ENCODE measurements around the gene KCTD8. TPM values are rescaled to one million over a fixed set of nuclear protein-coding genes. Genes with fewer than 3 reads are reported as not detected.

The KCTD8 gene
- total RNA-seq, 1 donor from 2014 or later: 0.41 TPM

GRCh38 chr4:44162538-44163270, 285.9 kb downstream of the KCTD8 start:
- DNase-seq: no peak

DNA sequence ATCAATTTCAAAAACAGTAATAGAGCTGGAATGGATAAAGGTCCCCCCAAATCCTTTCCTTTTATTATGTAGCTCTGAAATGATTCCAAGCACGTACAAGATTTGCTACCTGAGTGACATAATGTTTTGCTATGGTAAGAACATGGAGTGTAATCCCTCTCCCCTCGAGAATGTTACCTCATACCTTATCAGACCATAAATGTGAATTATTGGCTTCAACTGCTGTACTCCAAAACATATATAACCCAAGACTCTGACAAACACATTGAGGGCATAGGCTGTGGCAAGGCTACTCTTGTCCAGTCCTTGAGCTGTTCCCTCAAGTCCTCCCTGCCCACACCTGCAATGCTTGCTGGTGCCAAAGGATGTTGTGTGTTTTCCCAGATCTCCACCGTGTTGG, 286.9 kb downstream of the KCTD8 start:
- no peak for DNase-seq

DNA sequence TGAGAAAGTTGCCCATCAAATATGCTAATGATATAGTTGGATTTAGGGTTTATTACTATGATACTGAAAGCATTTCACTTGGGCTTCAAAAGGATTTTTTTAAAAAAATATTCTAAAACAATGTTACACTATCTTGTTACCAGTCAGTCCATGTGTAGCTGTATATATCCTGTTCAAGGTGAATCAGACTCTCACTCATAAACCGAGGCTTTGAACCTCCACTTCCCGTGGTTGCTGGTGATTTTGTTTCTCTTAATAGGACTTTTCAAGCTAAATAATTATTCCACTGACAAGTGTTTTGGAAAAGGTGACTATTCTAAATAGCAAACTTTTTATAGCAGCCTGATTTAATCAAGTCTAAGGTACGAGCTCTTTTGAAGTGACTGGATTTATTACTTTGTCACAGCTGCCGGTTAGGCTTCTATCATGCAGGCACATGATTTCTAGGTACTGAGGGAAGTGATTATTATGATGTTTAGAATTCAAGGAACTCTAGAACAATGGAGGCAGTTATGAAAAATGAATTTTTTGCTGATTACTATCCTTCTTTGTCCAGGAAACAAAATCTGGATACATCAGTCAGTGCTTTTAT, 287.7 kb downstream of the KCTD8 start:
- no peak for DNase-seq

GRCh38 chr4:44159991-44160390, 288.6 kb downstream of the KCTD8 start:
- peak; percentile 69 for DNase-seq

DNA sequence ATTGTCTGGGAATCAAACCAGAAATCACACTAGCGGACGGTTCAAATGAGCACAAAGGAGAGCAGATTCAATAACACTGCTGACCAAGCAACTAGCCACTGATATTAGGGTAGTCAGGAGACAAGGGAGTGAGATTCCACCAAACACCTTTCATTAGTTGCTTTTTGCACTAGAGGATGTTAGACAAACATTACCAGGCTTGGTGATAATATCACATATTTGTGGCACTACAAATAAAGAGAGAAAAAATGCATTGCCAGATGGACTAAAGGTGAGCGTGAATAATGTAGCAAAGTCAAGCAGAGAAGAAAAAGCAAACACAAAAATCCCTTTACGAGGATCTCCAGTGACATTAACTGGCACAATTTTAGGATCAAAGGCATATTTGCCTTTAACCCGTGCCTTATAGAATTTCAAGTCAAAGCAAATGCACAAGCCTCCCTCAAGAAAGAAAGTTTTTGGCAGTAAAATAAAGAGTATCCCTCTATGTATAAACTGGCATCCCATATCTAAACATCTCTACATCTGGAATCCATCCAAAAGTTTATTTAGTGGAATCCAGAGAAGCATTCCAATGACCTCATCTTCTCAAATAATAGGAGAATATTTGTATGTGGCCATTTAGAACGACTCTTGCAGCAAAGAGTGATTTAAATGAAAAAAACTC, 290.9 kb downstream of the KCTD8 start:
- peak; percentile 74 for DNase-seq

DNA sequence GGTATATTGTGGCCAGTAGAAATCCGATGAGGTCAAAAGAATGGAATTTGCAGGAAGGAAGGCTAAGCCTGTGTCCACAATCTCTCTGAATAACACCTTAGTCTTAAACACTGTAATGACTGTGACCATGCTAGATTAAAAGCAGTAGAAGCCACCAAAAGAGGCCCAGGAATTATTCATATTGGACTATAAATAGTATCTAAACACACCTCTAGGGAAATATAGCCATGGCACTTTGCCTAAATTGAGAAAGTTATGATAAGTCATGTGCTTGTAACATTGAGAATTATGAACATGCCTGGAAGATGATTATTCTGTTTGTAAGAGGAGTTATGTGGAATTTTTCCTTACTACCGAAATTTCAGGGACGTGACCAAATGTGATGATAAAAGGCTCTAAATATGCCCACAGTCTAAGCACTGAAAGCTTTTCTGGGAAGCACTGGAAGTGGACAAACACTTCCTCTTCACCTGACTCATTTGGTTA, 298.5 kb downstream of the KCTD8 start:
- DNase-seq: no peak

DNA sequence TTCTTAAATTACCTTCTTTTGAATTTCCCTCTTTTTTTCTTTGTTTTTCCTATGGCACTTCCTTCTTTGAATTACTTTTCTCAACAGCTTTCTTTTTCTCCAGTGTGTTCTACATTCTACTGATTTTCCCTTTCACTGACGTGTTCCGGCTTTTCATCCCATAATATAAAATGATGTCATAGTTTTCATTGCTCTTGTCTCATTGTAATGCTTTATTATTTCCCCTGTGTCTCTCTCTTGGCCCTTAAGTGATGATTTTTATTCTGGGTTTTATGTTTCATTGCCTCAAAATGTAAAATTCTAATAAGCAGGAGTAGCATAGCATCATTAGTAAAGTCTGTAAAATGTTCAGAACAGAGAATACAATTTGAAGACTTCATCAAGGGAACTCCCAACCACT, 299.3 kb downstream of the KCTD8 start:
- no peak for DNase-seq

DNA sequence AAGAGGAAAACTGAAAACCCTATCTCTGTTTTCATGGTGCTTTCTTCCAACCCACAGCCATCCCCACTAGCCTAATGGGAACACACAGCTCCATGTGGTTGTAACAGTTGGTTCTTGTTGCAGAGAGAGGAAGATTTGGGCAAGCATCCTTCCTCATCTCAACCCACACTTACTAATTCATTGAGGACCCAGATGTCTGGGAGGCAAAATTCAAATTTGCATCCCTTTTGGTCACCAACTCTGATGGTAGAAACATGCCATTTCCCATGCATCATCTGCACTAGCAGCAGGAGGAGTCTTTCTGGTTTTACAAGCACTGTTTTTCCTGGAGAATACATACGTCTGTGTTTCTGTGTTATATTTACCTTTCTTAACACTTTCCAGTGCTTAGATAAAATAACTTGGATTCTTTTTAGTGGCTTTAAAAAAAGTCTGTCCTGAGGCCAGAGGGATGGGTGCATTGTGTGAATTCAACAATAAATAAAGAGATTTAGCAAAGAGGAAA, 301.0 kb downstream of the KCTD8 start:
- no peak for DNase-seq

GRCh38 chr4:44146516-44146915, 302.1 kb downstream of the KCTD8 start:
- no peak for DNase-seq

- no peak for DNase-seq
These were observed 302.7 kb downstream of the KCTD8 start for GRCh38 chr4:44145868-44146267.

GRCh38 chr4:44132526-44132925, 316.1 kb downstream of the KCTD8 start:
- no peak for DNase-seq

Other genes starting within 250 kb of the KCTD8 start
- gene YIPF7, start 202.8 kb upstream of the KCTD8 start, total RNA-seq: 4.8 TPM
- 39.2 TPM for gene GUF1, start 229.6 kb upstream of the KCTD8 start, total RNA-seq